Measurements from ENCODE around the gene DOCK7. TPM values are rescaled to one million over a fixed set of nuclear protein-coding genes. Genes with fewer than 3 reads are reported as not detected.
"Not testable (repeated sequence)": the region's sequence is repeated elsewhere in the genome, so short reads cannot be mapped to it uniquely, and the experiment has no call there.

DOCK7 gene
- total RNA-seq, 1 experiment from 2014 or later: 60.8 TPM

DNA sequence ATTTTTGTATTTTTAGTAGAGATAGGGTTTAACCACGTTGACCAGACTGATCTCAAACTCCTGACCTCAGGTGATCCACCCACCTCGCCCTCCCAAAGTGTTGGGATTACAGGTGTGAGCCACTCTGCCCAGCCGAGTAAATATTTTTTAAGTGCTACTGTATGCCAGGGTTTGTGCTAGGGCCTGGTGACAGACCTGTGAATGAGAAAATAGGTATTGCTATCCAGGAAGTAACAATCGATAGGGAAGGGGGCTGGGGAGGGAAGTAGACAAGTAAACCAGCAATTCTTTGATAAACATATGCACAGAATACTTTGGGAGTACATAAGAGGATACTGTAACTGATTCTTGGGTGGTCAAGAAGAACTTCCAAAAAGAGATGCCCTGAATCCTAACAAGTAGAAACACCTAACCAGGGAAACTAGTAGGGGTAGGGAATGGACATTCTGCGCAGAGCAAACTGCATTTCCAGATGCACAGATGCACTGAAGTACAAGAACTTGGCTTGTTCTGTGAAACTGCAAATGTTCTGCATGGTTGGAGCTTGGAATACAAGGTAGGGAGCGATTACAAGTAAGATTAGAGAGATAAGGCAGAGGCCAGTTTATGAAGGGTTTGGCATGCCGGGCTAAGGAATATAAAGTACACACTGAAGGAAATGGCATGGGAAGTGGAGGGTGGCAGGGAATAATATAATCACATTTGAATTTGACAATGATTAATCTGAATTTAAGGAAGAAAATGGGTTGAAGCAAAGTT, 19.0 kb upstream of the DOCK7 start:
- Histone ChIP-seq H3K36me3 (ENCODE audit: insufficient read depth, low read length, poor library complexity, severe bottlenecking) (no peaks in the 10 kb centered on the region), H3K4me3 (ENCODE audit: low read depth, low read length, poor library complexity, severe bottlenecking) (no peak overlapping the region), H3K27me3 (replicated peaks; ENCODE audit: insufficient read depth, low read depth, low read length, poor library complexity) (no peaks in the 10 kb centered on the region), H3K9me3 (ENCODE audit: low read depth, low read length, poor library complexity, severe bottlenecking) (no peaks in the 10 kb centered on the region), H3K27ac (ENCODE audit: low read depth, low read length, poor library complexity, severe bottlenecking) (no peak overlapping the region), H3K4me1 (ENCODE audit: insufficient read depth, low read length, poor library complexity, severe bottlenecking) (no peaks in the 10 kb centered on the region)
- TF ChIP-seq EZH2 (IDR thresholded peaks at IDR 0.05; ENCODE audit: borderline replicate concordance, low read depth, low read length, poor library complexity, severe bottlenecking): no peak
- TF ChIP-seq CTCF (conservative IDR thresholded peaks at IDR 0.05; ENCODE audit: low read depth, low read length): no peak
- BruUV-seq (replicated peaks): no TSS peak
- ChIA-PET POLR2A (ENCODE audit: low non-redundant PET) (no interaction called here), CTCF (no interaction called here)
- DNase-seq (ENCODE audit: low spot score): no peak
- intact Hi-C loops (cut with micrococcal nuclease; ENCODE audit: unreplicated experiment): no loop called here

DNA sequence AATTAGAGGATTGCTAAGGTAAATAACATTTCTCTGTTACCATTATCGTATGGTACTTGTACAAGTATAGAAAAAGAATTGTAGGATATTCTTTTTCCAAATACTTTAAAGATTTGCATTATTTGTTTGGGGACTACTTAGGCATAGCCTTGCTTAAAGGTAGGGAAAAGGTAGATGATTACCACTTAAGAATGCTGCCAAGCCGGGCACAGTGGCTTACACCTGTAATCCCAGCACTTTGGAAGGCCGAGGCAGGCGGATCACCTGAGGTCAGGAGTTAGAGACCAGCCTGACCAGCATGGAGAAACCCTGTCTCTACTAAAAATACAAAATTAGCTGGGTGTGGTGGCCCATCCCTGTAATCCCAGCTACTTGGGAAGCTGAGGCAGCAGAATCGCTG, 10.0 kb upstream of the DOCK7 start:
- H3K9me3 ChIP-seq (ENCODE audit: low read depth, low read length, poor library complexity, severe bottlenecking); POLR2A ChIA-PET (ENCODE audit: low non-redundant PET); H3K27me3 ChIP-seq (replicated peaks; ENCODE audit: insufficient read depth, low read depth, low read length, poor library complexity); BruUV-seq (replicated peaks); intact Hi-C loops (cut with micrococcal nuclease; ENCODE audit: unreplicated experiment); H3K36me3 ChIP-seq (ENCODE audit: insufficient read depth, low read length, poor library complexity, severe bottlenecking); DNase-seq (ENCODE audit: low spot score); H3K4me3 ChIP-seq (ENCODE audit: low read depth, low read length, poor library complexity, severe bottlenecking); H3K4me1 ChIP-seq (ENCODE audit: insufficient read depth, low read length, poor library complexity, severe bottlenecking); H3K27ac ChIP-seq (ENCODE audit: low read depth, low read length, poor library complexity, severe bottlenecking); CTCF ChIA-PET: not testable (repeated sequence)

GRCh38 chr1:62694479-62694878, 6.3 kb upstream of the DOCK7 start:
- intact Hi-C loops (cut with micrococcal nuclease; ENCODE audit: unreplicated experiment); CTCF ChIA-PET; H3K4me3 ChIP-seq (ENCODE audit: low read depth, low read length, poor library complexity, severe bottlenecking); POLR2A ChIA-PET (ENCODE audit: low non-redundant PET); H3K36me3 ChIP-seq (ENCODE audit: insufficient read depth, low read length, poor library complexity, severe bottlenecking); H3K9me3 ChIP-seq (ENCODE audit: low read depth, low read length, poor library complexity, severe bottlenecking); DNase-seq (ENCODE audit: low spot score); H3K27ac ChIP-seq (ENCODE audit: low read depth, low read length, poor library complexity, severe bottlenecking); BruUV-seq (replicated peaks); H3K27me3 ChIP-seq (replicated peaks; ENCODE audit: insufficient read depth, low read depth, low read length, poor library complexity); H3K4me1 ChIP-seq (ENCODE audit: insufficient read depth, low read length, poor library complexity, severe bottlenecking): not testable (repeated sequence)

DNA sequence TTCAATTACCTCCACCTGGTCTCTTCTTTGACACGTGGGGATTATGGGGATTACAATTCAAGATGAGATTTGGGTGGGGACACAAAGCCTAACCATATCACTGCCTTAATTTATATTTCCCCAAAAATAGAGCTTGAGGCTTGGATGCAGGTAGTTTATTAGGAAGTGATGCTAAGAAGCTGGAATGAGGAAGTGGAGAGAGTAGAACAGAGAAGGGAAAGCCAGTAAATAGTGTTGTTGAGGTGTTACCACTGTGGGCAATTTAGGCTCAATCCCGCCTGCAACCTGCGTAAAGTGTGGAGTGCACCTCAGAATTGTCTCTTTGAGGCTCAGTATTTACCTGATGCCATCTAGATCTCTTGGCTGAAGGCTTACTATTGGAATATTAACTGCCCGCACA, 4.9 kb upstream of the DOCK7 start:
- Histone ChIP-seq H3K4me3 (ENCODE audit: low read depth, low read length, poor library complexity, severe bottlenecking) (no peak overlapping the region), H3K4me1 (ENCODE audit: insufficient read depth, low read length, poor library complexity, severe bottlenecking) (peaks cover 12% of the 10 kb centered on the region), H3K27ac (ENCODE audit: low read depth, low read length, poor library complexity, severe bottlenecking) (no peak overlapping the region), H3K27me3 (replicated peaks; ENCODE audit: insufficient read depth, low read depth, low read length, poor library complexity) (no peaks in the 10 kb centered on the region), H3K9me3 (ENCODE audit: low read depth, low read length, poor library complexity, severe bottlenecking) (no peaks in the 10 kb centered on the region), H3K36me3 (ENCODE audit: insufficient read depth, low read length, poor library complexity, severe bottlenecking) (no peaks in the 10 kb centered on the region)
- intact Hi-C loops (cut with micrococcal nuclease; ENCODE audit: unreplicated experiment): no loop called here
- no peak for DNase-seq (ENCODE audit: low spot score)
- ChIA-PET CTCF (no interaction called here), POLR2A (ENCODE audit: low non-redundant PET) (interaction anchor here (0.6 kb wide), 1 partner anchor 11 kb away, joined by 3 read pairs; no protein-coding TSS in a partner anchor)
- TF ChIP-seq EZH2 (IDR thresholded peaks at IDR 0.05; ENCODE audit: borderline replicate concordance, low read depth, low read length, poor library complexity, severe bottlenecking) (no peak), CTCF (conservative IDR thresholded peaks at IDR 0.05; ENCODE audit: low read depth, low read length) (no peak)
- no TSS peak for BruUV-seq (replicated peaks)
